GM12801 (cell line): ENCODE data around the gene SLC25A6.

Experiments
- CTCF ChIP-seq: IDR thresholded peaks from one replicate; pipeline ENCODE4 v1.5.1; 2011; ENCODE audit warnings: control low read depth; ENCODE audit not compliant: insufficient read length; ENCODE audit errors: extremely low read depth

The SLC25A6 gene

DNA sequence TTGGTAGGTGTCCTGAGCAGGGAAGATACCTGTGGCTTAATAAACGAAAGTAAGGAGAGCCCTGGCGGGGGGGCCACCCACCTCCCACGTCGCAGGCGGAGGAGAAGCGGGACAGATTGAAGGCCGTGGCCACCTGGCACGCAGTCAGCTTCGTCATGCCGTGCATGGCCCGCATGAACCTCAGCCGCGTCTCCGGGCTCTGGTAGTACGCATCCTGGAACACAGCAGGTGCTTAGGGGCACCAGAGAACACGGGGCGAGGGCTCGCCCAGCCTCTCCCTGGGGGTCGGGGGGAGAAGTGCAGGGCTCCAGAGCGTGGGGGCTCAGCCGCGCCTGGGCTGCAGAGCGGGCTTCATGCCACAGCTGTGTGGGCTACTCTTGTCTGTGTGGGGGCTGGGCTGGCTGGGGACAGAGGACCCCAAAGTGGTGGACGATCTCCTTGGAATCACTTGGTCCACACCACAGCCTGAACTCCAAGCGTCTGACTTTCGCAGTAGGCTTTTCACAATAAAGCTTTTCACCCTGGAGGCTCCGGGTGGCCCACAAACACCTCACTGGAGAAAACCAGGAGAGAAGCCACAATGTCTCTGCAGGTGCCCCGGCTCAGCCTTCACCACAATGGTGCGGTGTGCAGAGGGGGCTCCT, 27.1 kb upstream of the SLC25A6 start:
- no peak for TF ChIP-seq CTCF

- no peak for TF ChIP-seq CTCF
These were observed 26.2 kb upstream of the SLC25A6 start for GRCh38 chrX:1417921-1418771.

GRCh38 chrX:1416965-1417760, 25.2 kb upstream of the SLC25A6 start:
- TF ChIP-seq CTCF: no peak

DNA sequence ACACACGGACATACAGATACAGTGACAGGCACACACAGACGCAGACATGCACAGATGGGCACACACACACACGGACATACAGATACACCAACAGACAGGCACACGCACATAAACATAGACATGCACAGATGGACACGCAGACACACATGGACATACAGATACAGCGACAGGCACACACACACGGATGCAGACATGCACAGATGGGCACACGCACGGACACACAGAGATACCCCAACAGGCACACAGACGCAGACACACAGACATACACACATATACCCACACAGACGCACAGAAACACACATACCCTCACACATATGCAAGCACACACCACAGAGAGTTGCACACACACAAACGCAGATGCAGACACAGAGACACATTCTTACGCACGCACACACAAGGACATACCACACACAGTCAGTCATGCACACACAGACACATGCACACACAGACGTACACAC, 24.4 kb upstream of the SLC25A6 start:
- TF ChIP-seq CTCF: no peak

DNA sequence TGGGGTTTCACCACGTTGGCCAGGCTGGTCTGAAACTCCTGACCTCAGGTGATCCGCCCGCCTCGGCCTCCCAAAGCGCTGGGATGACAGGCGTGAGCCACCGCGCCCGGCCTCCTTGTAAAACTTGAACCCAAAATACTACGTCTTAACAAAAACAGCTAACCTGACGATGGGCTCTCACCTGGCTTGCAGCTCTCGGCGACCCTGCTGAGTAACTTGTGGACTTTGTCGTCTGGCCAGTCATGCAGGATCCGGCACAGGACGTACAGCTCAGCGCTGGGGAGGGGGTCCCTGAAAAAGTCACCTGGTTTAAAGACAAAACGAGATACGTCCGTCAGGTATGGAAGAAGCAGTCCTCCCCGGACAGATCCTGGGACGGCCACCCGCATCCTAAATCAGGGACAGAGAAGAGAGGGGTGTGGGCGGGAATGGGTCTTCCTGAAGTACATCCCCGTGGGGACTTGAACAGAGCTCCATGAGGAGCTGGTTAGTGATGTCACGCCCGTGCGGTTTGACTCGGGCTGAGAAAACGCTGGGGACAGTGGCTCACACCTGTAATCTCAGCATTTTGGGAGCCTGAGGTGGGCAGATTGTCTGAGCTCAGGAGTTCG, 20.7 kb upstream of the SLC25A6 start:
- no peak for TF ChIP-seq CTCF

GRCh38 chrX:1411326-1411725, 19.4 kb upstream of the SLC25A6 start:
- no peak for TF ChIP-seq CTCF

DNA sequence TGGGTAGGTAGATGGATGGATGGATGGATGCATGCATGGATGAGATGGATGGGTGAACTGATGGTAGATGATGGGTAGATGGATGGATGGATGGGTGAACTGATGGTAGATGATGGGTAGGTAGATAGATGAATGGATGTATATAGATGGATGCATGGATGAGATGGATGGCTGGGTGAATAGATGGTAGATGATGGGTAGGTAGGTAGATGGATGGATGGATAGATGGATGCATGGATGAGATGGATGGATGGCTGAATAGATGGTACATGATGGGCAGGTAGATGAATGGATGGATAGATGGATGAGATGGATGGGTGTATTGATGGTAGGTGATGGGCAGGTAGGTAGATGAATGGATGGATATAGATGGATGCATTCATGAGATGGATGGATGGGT, 15.1 kb upstream of the SLC25A6 start:
- TF ChIP-seq CTCF: no peak
